Right renal cortex interstitium (tissue), 3 donors: ENCODE measurements around the gene NCR2. TPM values are rescaled to one million over a fixed set of nuclear protein-coding genes. Genes with fewer than 3 reads are reported as not detected.

ENCODE experiments used
- DNase-seq, 3 donors: peaks; one replicate each; pipeline ENCODE4 v3.0.0-alpha.2; 2013; ENCODE audit warnings: low read depth in 3 of 3, low spot score in 2 of 3
- polyA plus RNA-seq, 3 donors: library from polyadenylated mRNA; unstranded; fragments of 120-200 nt; gene quantifications; one replicate each; pipeline ENCODE4 v1.2.1, GENCODE V29; 2013; ENCODE audit not compliant: insufficient read length in 3 of 3

Gene NCR2
- polyA plus RNA-seq, 3 donors = not detected

- DNase-seq = no peak
These were observed 56.8 kb downstream of the NCR2 start for GRCh38 chr6:41392246-41392645.

GRCh38 chr6:41396335-41396734, 60.9 kb downstream of the NCR2 start:
- DNase-seq = no peak

- no peak for DNase-seq
These were observed 64.0 kb downstream of the NCR2 start for GRCh38 chr6:41399424-41399823.

Other genes starting within 250 kb of the NCR2 start
- gene TREML1, start 181.3 kb upstream of the NCR2 start, polyA plus RNA-seq = 1 to 10 TPM in 1 of 3 donors, under 1 TPM in 2; 0.40 to 1.5 (median 0.72) TPM
- under 1 TPM; 0.29 to 0.59 (median 0.31) TPM for gene TREM2, start 172.5 kb upstream of the NCR2 start, polyA plus RNA-seq
- gene TREML2, start 134.5 kb upstream of the NCR2 start, polyA plus RNA-seq = under 1 TPM; 0.04 to 0.16 (median 0.10) TPM
- not detected for gene TREML4, start 107.3 kb upstream of the NCR2 start, polyA plus RNA-seq
- under 1 TPM in 1 of 3 donors, not detected in 2; 0.14 TPM for gene TREM1, start 48.9 kb upstream of the NCR2 start, polyA plus RNA-seq
- 10 to 100 TPM; 20.8 to 27.0 (median 24.1) TPM for gene FOXP4, start 210.8 kb downstream of the NCR2 start, polyA plus RNA-seq